ENCODE data around the gene MEIG1.
"Not testable (repeated sequence)": the region's sequence is repeated elsewhere in the genome, so short reads cannot be mapped to it uniquely, and the experiment has no call there.

DNA sequence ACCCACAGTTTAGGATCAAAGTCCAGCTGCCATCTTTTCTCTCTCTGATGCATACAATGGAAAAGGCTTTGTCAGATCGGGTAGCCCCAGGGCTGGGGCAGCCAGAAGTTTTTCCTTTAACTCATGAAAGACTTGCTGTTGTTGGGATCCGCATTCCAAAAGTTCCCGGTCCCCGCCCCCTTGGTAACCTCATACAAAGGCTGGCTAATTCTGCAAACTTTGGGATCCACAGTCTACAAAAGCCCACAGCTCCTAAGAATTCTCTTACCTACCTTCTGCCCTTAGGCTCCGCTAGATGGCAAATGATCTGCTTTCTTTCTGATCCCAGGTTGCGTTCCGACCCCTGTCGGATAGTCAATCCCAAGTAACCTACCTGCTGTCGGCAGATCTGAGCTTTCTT, 33.1 kb downstream of the MEIG1 start:
- TF ChIP-seq, protein P1, sequence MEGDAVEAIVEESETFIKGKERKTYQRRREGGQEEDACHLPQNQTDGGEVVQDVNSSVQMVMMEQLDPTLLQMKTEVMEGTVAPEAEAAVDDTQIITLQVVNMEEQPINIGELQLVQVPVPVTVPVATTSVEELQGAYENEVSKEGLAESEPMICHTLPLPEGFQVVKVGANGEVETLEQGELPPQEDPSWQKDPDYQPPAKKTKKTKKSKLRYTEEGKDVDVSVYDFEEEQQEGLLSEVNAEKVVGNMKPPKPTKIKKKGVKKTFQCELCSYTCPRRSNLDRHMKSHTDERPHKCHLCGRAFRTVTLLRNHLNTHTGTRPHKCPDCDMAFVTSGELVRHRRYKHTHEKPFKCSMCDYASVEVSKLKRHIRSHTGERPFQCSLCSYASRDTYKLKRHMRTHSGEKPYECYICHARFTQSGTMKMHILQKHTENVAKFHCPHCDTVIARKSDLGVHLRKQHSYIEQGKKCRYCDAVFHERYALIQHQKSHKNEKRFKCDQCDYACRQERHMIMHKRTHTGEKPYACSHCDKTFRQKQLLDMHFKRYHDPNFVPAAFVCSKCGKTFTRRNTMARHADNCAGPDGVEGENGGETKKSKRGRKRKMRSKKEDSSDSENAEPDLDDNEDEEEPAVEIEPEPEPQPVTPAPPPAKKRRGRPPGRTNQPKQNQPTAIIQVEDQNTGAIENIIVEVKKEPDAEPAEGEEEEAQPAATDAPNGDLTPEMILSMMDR (IDR thresholded peaks at IDR 0.05): not testable (repeated sequence)
- TF ChIP-seq POLR2A (IDR thresholded peaks at IDR 0.05): not testable (repeated sequence)
